B cell (primary cell): ENCODE results near the gene PCDHB15. TPM values are rescaled to one million over a fixed set of nuclear protein-coding genes. Genes with fewer than 3 reads are reported as not detected.
"Not testable (repeated sequence)": the region's sequence is repeated elsewhere in the genome, so short reads cannot be mapped to it uniquely, and the experiment has no call there.

Experiments used
- ATAC-seq: fragments of 200-7000 bp; cut with Tn5 transposase; one replicate; pipeline ENCODE4 v1.10.0; 2021; ENCODE audit warnings: low read depth, mild to moderate bottlenecking, moderate number of reproducible peaks, moderate library complexity
- CTCF ChIA-PET: fragments of 350-600 bp; sonication (Branson Sonifier 250); formaldehyde crosslinking; loops from one replicate; lab custom pipeline; 2021; ENCODE audit warnings: antibody characterized with exemption, inconsistent platforms; lab: Charles Lee
- POLR2A ChIA-PET: fragments of 350-600 bp; sonication (Branson Sonifier 250); formaldehyde crosslinking; loops from one replicate; lab custom pipeline; 2021; ENCODE audit warnings: antibody characterized with exemption; lab: Charles Lee
- DNase-seq: peaks from one replicate; pipeline ENCODE4 v3.0.0; 2013
- H2AFZ ChIP-seq: 2 replicates; pipeline ENCODE4 v1.6.1; 2012; ENCODE audit warnings: mild to moderate bottlenecking, low read depth, low read length; ENCODE audit not compliant: insufficient read depth, poor library complexity, severe bottlenecking
- H3K27ac ChIP-seq, 2 donors: 1 replicate in 1 of 2; 2 replicates in 1 of 2; pipeline ENCODE4 v1.5.1; 2012 to 2013; ENCODE audit warnings: low read length in 2 of 2, mild to moderate bottlenecking in 2 of 2, moderate library complexity in 1 of 2
- H3K27me3 ChIP-seq, 4 experiments: fragments of 200-600 bp in 1 of 4; sonication (generic) in 1 of 4; replicated peaks in 1 of 4; 1 replicate in 2 of 4; 2 replicates in 2 of 4; pipeline versions ENCODE4 v1.6.1 to v1.7.0; 2013 to 2016; ENCODE audit warnings: low read length in 3 of 4, mild to moderate bottlenecking in 2 of 4, mixed read lengths in 1 of 4, moderate library complexity in 1 of 4; ENCODE audit not compliant: insufficient read depth in 4 of 4, control insufficient read depth in 3 of 4; ENCODE audit errors: control extremely low read depth in 1 of 4
- H3K36me3 ChIP-seq, 2 experiments: replicated peaks in 1 of 2; 1 replicate in 1 of 2; 2 replicates in 1 of 2; pipeline versions ENCODE4 v1.6.1 to v1.7.1; 2013; ENCODE audit warnings: low read length in 1 of 2; ENCODE audit not compliant: insufficient read depth in 2 of 2, control insufficient read depth in 1 of 2; ENCODE audit errors: control extremely low read depth in 1 of 2, extremely low read depth in 1 of 2
- H3K4me1 ChIP-seq, 2 donors: fragments of 200-600 bp in 1 of 2; sonication (generic) in 1 of 2; 1 replicate in 1 of 2; 2 replicates in 1 of 2; pipeline versions ENCODE4 v1.5.1 to v1.6.1; 2013 to 2017; ENCODE audit warnings: low read length in 2 of 2; ENCODE audit not compliant: control insufficient read depth in 2 of 2, insufficient read depth in 2 of 2
- H3K4me2 ChIP-seq: replicated peaks from 2 replicates; pipeline ENCODE3; 2012; ENCODE audit warnings: mild to moderate bottlenecking, low read depth, low read length; ENCODE audit not compliant: poor library complexity, severe bottlenecking
- H3K4me3 ChIP-seq, 5 experiments: fragments of 200-600 bp in 1 of 5; sonication (generic) in 1 of 5; 1 replicate in 3 of 5; 2 replicates in 2 of 5; pipeline versions ENCODE4 v1.5.1 to v1.7.0; 2011 to 2016; ENCODE audit warnings: low read length in 4 of 5, mild to moderate bottlenecking in 4 of 5, low read depth in 2 of 5, control low read depth in 1 of 5, moderate library complexity in 1 of 5; ENCODE audit not compliant: insufficient read depth in 1 of 5; ENCODE audit errors: control extremely low read depth in 1 of 5, extremely low read depth in 1 of 5
- H3K79me2 ChIP-seq: fragments of 200-600 bp; sonication (generic); one replicate; pipeline ENCODE4 v1.6.0; 2016; ENCODE audit warnings: low read length; ENCODE audit not compliant: control insufficient read depth, insufficient read depth
- H3K9ac ChIP-seq: fragments of 200-600 bp; sonication (generic); 2 replicates; pipeline ENCODE4 v1.6.1; 2017; ENCODE audit warnings: mild to moderate bottlenecking, low read length, moderate library complexity
- H3K9me3 ChIP-seq, 3 donors: one replicate each; pipeline versions ENCODE4 v1.6.1 to v1.7.1; 2013; ENCODE audit warnings: low read length in 2 of 3; ENCODE audit not compliant: control insufficient read depth in 2 of 3, insufficient read depth in 1 of 3; ENCODE audit errors: control extremely low read depth in 1 of 3
- H4K20me1 ChIP-seq: 2 replicates; pipeline ENCODE4 v1.6.0; 2012; ENCODE audit warnings: mild to moderate bottlenecking, low read length; ENCODE audit not compliant: insufficient read depth, control insufficient read depth, poor library complexity, severe bottlenecking
- H3K27ac Mint-ChIP-seq: one replicate; pipeline ENCODE4 v1.8.0; 2021; ENCODE audit warnings: mixed read lengths
- H3K27me3 Mint-ChIP-seq: one replicate; pipeline ENCODE4 v1.8.0; 2021; ENCODE audit warnings: mixed read lengths
- H3K4me1 Mint-ChIP-seq: one replicate; pipeline ENCODE4 v1.8.0; 2021; ENCODE audit warnings: mixed read lengths
- H3K4me3 Mint-ChIP-seq: one replicate; pipeline ENCODE4 v1.8.0; 2021; ENCODE audit warnings: mixed read lengths
- H3K9me3 Mint-ChIP-seq: one replicate; pipeline ENCODE4 v1.8.0; 2022; ENCODE audit warnings: mixed read lengths; ENCODE audit not compliant: insufficient read depth
- EZH2 ChIP-seq: IDR thresholded peaks from 2 replicates; pipeline ENCODE4 v1.6.1; 2012; ENCODE audit warnings: borderline replicate concordance, low read depth, mild to moderate bottlenecking, moderate library complexity, low read length; ENCODE audit not compliant: insufficient read depth, poor library complexity, severe bottlenecking
- WGBS: methylation state at CpG from one replicate; pipeline ENCODE4 v1.1.5; 2013; ENCODE audit warnings: missing lambda C conversion rate; ENCODE audit not compliant: insufficient coverage; 5-methylcytosine and 5-hydroxymethylcytosine counted together
- intact Hi-C: fragments of 100-400 bp; cut with micrococcal nuclease; formaldehyde crosslinking; loops from one replicate; pipeline ENCODE4 v1.10.0; 2022
- polyA plus RNA-seq: library from polyadenylated mRNA; depleted of rRNA; stranded (reverse); fragments of >200 nt; gene quantifications from 2 replicates; pipeline ENCODE4 v1.2.3, GENCODE V29; 2012
- total RNA-seq, 2 donors: library from RNA; stranded (reverse); fragments of 120-200 nt in 1 of 2; gene quantifications; 1 replicate in 1 of 2; 2 replicates in 1 of 2; pipeline versions ENCODE4 v1.2.3 to v1.2.4, GENCODE V29; 2013 to 2022
- TF ChIP-seq, protein P1 (sequence below): fragments of 200-600 bp; IDR thresholded peaks from one replicate; pipeline ENCODE4 v1.8.0; 2022; ENCODE audit warnings: antibody characterized with exemption, mild to moderate bottlenecking

PCDHB15 gene
- total and polyA plus RNA-seq, 2 donors (not counting 1 experiment from before 2014, with no cell fraction given), result not detected

DNA sequence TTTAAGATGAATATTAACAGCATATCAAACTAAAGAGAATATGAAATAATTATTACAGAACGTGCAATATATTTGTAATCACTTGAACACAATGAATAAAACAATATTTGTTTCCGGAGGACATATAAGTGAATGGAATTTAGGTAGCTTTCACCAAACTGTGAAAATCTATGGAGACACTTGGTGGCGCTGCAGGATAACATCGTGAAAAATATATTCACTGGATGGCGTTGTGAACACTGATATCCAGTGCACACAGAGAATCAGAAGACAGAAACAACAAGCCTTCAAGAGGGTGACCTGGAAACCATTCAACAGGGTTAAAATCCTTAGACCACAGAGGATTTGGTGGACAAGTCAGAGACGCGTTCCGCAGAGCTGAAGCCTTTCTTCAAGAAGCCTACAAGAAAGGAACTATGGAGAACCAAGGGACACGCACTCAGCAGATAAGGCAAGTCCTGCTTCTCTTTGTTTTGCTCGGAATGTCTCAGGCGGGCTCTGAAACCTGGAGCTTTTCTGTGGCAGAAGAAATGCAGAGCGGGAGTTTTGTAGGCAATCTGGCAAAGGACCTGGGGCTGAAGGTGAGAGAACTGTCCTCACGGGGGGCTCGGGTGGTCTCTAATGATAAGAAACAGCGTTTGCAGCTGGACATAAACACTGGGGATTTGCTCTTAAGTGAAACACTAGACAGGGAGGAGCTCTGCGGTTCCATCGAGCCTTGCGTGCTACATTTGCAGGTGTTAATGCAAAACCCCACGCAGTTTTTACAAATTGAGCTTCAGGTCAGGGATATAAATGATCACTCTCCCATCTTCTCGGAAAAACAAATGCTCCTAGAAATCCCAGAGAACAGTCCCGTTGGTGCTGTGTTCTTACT lies 45.6 kb upstream of the PCDHB15 start, which contains the start of gene PCDHB11:
Gene PCDHB11 (plus strand): TSS at position 269 of the 877 bp plus-strand sequence. CDS start 148 bp downstream, at position 417.
- Mint-ChIP-seq H3K4me3 (no peak within 1 kb of the TSS), H3K4me1 (no peaks in the 10 kb centered on the region), H3K27ac (no peak within 1 kb of the TSS), H3K27me3 (peaks cover 6% of the 10 kb centered on the region), H3K9me3 (peaks cover 6% of the 10 kb centered on the region)
- no peaks in the 10 kb centered on the region for H3K36me3 ChIP-seq
- H3K4me1 ChIP-seq, result no peaks in the 10 kb centered on the region
- no peaks in the 10 kb centered on the region for H4K20me1 ChIP-seq
- DNase-seq (no peak), ATAC-seq (no peak)
- WGBS, result 47% methylated on average over 15 of the region's 21 CpGs
- H3K4me2 ChIP-seq, result no peak within 1 kb of the TSS
- no peak within 1 kb of the TSS for H3K27ac ChIP-seq
- POLR2A ChIA-PET, result no interaction called here
- TF ChIP-seq, protein P1, sequence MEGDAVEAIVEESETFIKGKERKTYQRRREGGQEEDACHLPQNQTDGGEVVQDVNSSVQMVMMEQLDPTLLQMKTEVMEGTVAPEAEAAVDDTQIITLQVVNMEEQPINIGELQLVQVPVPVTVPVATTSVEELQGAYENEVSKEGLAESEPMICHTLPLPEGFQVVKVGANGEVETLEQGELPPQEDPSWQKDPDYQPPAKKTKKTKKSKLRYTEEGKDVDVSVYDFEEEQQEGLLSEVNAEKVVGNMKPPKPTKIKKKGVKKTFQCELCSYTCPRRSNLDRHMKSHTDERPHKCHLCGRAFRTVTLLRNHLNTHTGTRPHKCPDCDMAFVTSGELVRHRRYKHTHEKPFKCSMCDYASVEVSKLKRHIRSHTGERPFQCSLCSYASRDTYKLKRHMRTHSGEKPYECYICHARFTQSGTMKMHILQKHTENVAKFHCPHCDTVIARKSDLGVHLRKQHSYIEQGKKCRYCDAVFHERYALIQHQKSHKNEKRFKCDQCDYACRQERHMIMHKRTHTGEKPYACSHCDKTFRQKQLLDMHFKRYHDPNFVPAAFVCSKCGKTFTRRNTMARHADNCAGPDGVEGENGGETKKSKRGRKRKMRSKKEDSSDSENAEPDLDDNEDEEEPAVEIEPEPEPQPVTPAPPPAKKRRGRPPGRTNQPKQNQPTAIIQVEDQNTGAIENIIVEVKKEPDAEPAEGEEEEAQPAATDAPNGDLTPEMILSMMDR, result no peak
- no peak for TF ChIP-seq EZH2
- peaks cover 4 to 27% (median 16%) of the 10 kb centered on the region in 3 donors for H3K9me3 ChIP-seq
- no peak within 1 kb of the TSS for H3K4me3 ChIP-seq
- CTCF ChIA-PET, result interaction anchor here (0.8 to 1.4 kb wide), 2 partner anchors 358 to 364 kb away, joined by 3 to 5 read pairs; no protein-coding TSS in a partner anchor
- no peaks in the 10 kb centered on the region for H3K79me2 ChIP-seq
- H3K9ac ChIP-seq, result no peak within 1 kb of the TSS
- peak within 1 kb of the TSS; percentile 16 for H2AFZ ChIP-seq
- intact Hi-C loops, result no loop called here
- peaks cover 0 to 8% (median 0%) of the 10 kb centered on the region in 4 experiments for H3K27me3 ChIP-seq

DNA sequence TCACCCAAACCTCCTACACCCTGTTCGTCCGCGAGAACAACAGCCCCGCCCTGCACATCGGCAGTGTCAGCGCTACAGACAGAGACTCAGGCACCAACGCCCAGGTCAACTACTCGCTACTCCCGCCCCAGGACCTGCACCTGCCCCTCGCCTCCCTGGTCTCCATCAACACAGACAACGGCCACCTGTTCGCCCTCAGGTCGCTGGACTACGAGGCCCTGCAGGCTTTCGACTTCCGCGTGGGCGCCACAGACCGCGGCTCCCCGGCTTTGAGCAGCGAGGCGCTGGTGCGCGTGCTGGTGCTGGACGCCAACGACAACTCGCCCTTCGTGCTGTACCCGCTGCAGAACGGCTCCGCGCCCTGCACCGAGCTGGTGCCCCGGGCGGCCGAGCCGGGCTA lies 44.1 kb upstream of the PCDHB15 start:
- H3K4me3 Mint-ChIP-seq, ATAC-seq, H3K4me1 Mint-ChIP-seq, H3K9ac ChIP-seq, H3K36me3 ChIP-seq, H3K4me1 ChIP-seq, H3K27me3 ChIP-seq, POLR2A ChIA-PET, H2AFZ ChIP-seq, H3K27me3 Mint-ChIP-seq, H3K27ac ChIP-seq, H3K4me3 ChIP-seq, H3K27ac Mint-ChIP-seq, intact Hi-C loops, H3K9me3 Mint-ChIP-seq, H3K4me2 ChIP-seq, H3K79me2 ChIP-seq, DNase-seq, CTCF ChIA-PET, H4K20me1 ChIP-seq: not testable (repeated sequence)
- 38% methylated on average over 8 of the region's 38 CpGs for WGBS
- H3K9me3 ChIP-seq, result peaks cover 4 to 25% (median 15%) of the 10 kb centered on the region in 3 donors

DNA sequence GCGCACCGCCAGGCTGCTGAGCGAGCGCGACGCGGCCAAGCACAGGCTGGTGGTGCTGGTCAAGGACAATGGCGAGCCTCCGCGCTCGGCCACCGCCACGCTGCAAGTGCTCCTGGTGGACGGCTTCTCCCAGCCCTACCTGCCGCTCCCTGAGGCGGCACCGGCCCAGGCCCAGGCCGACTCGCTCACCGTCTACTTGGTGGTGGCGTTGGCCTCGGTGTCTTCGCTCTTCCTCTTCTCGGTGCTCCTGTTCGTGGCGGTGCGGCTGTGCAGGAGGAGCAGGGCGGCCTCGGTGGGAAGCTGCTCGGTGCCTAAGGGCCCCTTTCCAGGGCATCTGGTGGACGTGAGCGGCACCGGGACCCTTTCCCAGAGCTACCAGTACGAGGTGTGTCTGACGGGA lies 43.5 kb upstream of the PCDHB15 start:
- H3K9me3 Mint-ChIP-seq, H3K79me2 ChIP-seq, H3K4me3 Mint-ChIP-seq, DNase-seq, H3K27me3 ChIP-seq, H3K36me3 ChIP-seq, H3K4me3 ChIP-seq, H3K4me1 Mint-ChIP-seq, intact Hi-C loops, H3K4me2 ChIP-seq, H3K27me3 Mint-ChIP-seq, H2AFZ ChIP-seq, H3K27ac ChIP-seq, H4K20me1 ChIP-seq, H3K9ac ChIP-seq, H3K4me1 ChIP-seq, ATAC-seq, CTCF ChIA-PET, POLR2A ChIA-PET, H3K27ac Mint-ChIP-seq: not testable (repeated sequence)
- WGBS, result 53% methylated on average over 28 of the region's 35 CpGs
- peaks cover 4 to 25% (median 12%) of the 10 kb centered on the region in 3 donors for H3K9me3 ChIP-seq
